Ecto neural progenitor cell (in vitro differentiated cells): ENCODE data around the gene SYT8.

Source experiments
- DNase-seq: peaks from one replicate; pipeline ENCODE4 v3.0.0-alpha.2; 2018; ENCODE audit warnings: low spot score

SYT8 gene

DNA sequence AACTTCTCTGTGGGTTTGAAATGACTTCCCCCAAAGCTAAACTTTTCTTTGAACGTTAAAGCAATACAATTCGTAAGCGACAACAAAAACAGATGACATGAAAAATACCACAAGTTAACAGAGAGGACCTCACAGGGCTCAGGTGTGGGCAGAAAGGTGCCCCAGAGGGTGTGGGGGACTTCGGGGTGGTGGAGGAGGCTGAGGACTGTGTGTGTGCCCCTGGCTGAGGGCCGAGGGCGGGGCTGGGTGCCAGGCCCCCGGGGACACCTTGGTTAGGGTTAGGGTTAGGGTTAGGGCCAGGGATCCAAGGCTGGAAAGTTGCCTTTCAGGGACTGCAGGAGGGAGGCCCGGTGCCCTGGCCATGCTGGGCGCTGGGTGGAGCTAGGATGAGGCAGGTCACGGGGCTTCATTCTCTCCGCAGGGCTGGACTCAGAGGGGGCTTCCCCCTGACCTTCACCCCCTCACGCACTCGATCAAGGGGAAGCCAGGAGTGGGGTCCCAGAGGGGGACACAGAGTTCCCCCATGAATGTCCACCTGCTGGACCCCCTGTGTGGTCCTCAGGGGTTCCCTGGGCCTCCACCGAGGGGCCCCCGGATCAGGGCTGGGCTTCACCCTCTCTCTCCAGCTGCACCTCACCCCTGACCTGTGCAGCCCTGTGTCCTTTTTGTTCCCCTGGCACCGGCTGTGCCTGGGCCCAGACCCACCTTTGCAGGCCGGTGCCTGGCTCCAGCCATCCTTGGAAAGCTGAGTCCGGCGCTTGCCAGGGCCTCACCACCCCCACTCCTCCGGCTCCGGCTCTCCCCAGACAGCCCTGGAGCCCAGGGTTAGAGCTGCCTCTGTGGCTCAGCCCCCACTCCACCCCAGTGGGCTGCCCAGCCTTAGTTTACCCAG lies 11.0 kb downstream of the SYT8 start:
- no peak for DNase-seq

GRCh38 chr11:1846453-1846932 lies 11.7 kb downstream of the SYT8 start:
- DNase-seq, result no peak

DNA sequence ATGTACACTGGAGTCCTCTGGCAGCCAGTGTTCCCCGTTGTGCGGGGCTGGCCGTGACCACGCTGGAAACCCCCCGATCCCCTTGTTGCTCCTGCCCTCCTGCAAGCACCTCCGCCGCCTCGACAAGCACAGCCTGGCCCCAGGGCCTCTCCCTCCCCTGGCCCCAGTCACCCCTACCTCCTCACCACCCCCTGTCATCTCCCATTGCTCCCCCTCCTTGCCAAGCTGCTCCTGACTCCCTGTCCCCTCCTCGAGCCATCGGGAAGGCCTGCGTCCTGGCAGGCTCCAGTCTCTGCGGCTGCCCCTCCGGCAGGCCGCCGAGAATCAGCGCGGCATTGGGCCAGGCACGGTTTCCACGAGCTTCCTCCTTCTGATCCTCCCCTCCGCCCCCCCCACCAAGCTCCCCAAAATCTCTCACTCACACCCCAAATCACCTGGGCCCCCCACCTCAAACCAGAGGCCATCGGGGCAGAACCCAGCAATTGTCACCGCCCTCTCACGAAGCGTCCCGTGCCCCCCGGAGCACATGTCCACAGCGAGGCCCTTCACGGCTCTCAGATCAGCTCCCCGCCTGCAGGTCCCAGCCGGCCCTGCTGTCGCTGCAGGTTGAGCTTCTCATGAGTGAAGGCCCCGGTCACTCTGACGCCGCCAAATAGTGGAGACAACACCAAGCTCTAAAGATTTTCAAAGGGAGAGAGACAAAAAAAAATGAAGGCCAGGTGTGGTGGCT lies 12.4 kb downstream of the SYT8 start:
- no peak for DNase-seq

DNA sequence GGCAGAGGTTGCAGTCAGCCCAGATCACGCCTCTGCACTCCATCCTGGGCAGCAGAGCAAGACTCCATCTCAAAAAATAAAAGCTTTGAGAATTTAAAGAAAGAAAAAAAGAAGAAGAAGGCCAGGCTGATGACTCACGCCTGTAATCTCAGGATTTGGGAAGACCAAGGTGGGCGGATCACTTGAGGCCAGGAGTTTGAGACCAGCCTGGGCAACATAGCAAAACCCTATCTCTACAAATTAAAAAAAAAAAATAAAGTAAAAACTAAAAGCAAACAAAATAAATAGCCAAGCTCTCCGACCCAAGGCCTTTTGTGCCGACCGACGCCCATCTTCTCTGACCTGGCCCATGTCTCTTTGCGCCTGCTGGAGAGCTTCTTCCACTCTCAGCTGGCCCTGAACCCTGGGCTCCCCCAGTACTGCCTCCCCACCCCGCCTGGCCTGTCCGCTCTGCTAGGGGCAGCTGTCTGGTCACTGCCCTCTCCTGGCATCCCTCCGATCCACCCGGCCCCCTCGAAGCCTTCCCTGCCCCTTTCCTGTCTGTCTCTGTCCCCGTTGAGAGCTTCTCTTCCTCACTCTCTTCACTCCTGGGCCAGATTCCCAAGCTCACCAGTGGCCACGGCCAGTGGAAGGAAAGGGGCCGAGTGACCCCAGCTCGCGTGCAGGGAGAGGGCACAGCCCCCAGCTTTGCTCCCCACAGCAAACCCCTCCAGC lies 13.3 kb downstream of the SYT8 start:
- no peak for DNase-seq

DNA sequence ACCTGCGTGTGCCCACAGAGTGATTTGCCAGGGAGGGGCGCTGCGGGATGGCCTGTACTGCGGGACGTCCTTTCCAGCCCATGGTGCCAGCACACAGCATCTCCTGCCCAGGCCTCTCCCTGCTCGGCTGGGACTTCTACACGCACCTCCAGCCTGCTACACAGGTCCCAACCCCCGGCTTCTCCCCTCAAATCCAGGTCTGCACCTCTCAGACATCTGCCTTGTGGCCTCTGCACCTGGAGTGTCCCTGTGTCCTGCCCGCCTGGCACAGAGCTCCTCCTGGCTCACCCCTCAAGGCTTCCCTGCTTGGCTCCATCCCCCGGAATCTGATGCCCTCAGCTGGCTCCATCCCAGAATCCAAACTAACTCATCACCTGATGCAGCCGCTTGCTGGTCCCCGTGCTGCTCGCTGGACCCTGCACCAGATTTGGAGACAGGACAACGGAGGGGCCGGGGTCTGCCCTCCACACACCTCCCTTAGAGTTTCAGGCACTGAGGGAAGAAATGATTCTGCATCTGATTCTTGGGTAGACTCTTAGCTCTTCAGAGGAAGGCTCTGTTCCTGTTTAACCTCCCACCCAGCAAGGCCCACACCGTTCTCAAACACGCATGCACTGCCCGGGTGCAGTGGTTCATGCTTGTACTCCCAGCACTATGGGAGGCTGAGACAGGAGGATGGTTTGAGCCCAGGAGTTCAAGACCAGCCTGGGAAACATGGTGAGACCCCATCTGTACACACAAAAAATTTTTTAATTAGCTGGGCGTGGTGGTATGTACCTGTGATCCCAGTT lies 14.0 kb downstream of the SYT8 start:
- DNase-seq, result no peak

GRCh38 chr11:1851468-1852180 lies 16.8 kb downstream of the SYT8 start:
- no peak for DNase-seq

DNA sequence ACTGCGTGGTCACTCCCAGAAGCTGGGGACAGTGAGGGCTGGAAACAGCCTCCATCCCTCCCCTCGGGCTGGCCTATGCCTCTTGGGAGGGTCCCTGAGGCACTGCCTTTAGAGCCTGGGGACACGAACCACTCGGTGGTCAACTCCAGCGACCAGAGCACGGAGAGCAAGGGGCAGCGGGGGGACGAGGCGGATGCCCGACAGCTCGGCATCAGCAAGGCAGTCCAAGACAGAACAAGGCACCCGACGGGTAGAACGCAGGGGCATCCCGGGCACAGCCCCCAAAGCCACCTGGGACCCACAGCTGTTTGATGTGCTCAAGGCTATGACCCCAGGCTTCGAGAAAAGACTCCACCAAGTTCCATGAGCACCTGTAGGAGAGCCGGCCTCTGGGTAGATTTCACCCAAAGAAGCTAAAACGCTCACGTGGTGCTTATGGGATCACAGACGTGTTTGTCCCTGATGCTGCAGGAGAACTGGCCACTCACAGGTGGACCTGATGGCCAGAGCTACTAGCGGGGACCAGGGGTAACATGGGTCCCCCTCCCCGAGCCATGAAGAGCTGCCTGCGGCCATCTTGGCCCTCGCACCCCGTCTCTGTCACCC lies 17.6 kb downstream of the SYT8 start:
- DNase-seq, result no peak

DNA sequence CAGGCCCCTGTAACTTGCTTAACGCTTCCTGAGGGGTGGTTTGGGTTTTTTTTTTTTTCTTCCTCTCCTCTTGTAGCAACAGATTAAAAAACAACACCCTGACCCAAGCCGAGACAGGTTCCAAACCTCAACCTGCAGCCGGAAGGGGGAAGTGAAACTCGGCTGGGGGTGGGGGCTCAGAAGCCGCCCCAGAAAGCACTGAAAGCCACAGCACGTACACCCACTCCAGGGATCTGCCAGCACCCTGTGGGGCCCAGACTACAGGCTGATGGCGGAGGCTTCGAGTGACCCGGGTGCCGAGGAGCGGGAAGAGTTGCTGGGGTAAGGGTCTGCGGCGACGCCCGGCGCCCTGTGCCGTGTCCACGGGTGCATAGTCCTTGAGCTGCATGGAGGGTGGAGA lies 18.1 kb downstream of the SYT8 start, which contains the start of gene LSP1:
LSP1 (plus strand) TSS at position 208 of the 400 bp plus-strand sequence; CDS start at position 269, 61 bp downstream.
- DNase-seq, result no peak

- no peak for DNase-seq
Measured at GRCh38 chr11:1853376-1854131, 18.8 kb downstream of the SYT8 start.

DNA sequence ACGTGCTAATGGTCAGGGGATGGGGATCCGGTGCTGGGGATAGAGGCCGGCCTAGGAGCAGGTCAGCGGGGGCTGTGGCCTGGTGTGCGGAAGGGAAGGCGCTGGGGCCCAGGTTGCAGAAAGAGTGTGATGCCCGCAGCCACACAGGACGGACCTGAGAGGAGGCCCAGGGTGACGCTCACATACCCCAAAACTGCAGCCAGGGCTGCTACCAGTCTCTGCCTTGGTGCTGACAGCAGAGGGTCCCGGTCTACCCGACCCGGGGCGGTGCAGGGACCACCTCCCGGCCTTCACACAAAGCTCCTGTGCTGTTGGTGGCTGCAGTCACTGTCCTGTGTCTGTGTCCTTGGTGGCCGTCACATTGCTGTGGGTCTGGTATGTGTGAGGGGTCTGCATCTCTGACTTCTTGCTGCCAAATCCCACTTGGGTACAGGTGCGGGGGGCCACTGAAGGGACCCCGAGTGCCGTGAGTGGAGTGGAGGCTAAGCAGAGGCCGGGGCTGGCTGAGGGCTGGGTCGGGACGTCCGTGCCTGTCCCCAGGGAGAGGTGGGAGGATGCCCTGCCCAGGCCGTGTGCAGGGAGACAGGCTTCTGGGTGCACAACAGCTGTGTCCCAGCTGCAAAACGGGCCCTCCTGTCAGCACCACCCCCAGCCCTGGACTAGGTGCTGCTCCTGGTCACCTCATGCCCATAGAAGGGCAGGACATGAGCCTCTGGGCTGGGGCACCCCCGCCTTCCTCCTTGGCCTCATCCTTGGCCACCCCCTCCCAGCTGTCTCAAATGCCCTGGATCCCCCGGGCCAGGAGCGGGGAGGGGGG lies 19.6 kb downstream of the SYT8 start:
- DNase-seq, result no peak

DNA sequence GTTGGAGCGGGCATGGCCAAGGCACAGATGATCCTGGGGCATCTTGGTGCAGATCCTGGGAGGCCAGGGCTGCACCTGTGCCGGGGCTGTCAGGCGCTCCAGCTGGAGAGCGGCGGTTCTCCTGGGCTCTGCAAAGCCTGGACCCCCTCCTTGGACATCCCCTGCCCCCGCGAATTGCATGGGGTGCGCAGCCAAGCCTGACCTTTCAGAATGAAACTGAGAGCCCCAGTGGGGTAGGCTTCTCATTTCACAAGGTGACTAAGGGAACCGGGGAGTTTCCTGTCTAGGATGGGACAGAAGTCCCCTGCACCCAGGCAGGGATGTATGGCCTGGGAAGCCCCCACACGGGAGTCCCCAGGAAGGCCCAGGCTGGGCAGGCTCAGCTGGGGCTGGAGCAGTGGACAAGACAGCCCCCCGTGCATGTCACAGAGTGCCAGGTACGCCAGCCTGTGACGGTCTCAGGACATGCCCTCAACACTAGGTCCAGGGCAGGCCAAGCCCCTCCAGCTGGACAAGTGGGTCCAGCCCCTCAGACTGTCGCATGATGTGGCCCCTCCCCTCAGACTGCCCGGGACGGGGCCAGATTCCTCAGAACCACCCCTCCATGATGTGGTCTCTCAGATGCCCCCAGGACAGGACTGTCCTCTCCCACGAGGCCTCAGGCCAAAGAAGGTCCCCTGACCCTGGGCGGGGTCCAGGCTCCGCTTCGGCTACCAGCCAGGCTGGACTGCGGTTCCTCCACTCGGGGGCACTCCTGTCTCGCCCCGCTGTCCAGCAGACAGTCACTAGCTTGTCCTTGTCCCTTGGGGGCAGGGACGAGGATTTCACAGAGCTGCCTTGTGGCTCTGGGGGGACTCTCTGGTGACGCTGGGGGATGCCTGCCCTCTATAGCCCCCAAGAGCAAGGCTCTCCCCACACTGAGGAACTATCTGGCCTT lies 20.4 kb downstream of the SYT8 start:
- no peak for DNase-seq

- no peak for DNase-seq
Measured at GRCh38 chr11:1855886-1856265, 21.1 kb downstream of the SYT8 start.

- DNase-seq, result no peak
Measured at GRCh38 chr11:1856306-1857005, 21.7 kb downstream of the SYT8 start.

DNA sequence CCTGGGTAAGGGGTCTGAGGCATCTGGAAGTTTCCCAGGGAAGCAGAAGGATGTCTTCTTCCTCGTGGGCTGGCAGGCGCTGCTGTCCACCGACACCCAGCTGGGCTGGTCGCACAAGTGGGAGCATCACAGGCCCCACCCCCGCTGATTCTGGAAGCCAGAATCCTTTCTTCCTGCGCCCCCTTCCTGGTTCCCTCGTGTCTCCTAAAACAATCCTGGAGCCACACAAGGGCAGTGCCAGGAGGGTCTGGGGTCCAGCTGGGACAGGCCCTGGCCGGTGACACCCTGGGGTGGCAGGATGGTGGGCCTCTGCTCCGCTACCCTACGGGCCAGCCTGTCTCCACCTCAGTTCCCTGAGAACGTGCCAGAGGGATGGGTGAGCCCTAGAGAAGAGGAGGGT lies 22.3 kb downstream of the SYT8 start:
- DNase-seq, result no peak

GRCh38 chr11:1858154-1858553 lies 23.4 kb downstream of the SYT8 start:
- no peak for DNase-seq

- no peak for DNase-seq
Measured at GRCh38 chr11:1858576-1858975, 23.8 kb downstream of the SYT8 start.

DNA sequence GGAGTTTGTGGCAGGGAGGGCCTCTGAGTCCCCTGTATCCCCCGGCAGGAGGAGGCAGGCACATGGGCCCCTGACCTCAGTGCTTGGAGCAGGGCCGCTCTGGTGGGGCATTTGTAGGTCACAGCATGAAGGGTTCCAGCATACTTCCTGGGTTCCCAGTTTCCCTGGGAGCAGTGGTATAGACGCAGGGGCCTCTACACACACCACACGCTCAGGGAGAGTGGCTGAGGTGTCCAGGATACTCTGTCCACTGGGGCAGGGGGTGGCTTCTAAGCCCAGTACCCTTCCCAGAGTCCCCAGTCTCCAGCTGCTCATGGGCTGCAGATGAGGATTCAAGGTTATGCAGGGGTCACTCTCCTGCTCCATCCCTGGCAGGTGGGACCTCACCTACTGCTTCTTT lies 24.2 kb downstream of the SYT8 start:
- DNase-seq, result no peak
